GM11168 (cell line): ENCODE results near the gene XPO4.

ENCODE experiments used
- in situ Hi-C: fragments of 300-500 bp; cut with MboI; formaldehyde crosslinking; loops from one replicate; pipeline ENCODE4 v1.12.0; 2022; ENCODE audit warnings: low sequenced_read_pairs; ENCODE audit not compliant: unreplicated experiment

The XPO4 gene

GRCh38 chr13:20902438-20903163, at the start of gene XPO4:
Gene XPO4 (minus strand): TSS chr13:20902746. CDS start chr13:20902738, 8 bp downstream.
- in situ Hi-C loops: loop anchor here (25.0 kb wide), 1 partner anchor 390 kb away; no protein-coding TSS in a partner anchor

DNA sequence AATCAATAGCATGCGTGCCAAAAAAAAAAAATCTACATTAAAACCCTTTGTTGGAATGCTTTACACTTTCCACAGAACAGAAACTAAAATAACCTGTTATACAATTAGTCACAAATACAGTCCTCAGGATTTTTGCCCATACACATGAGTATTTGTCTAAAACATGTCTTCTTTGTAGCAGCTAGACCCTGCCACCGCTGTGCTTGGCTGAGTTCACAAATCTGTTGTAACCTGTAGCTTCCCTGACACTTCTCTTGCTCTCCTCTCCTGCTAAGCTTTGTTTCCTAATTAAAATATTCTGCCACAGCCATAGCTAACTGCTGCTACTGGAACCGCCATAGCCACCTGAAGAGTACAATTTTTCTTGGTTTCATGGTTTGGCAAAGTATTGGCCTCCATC, 45.5 kb upstream of the XPO4 start:
- in situ Hi-C loops: loop anchor here (25.0 kb wide), 1 partner anchor 339 kb away; no protein-coding TSS in a partner anchor

GRCh38 chr13:20945952-20946383, 43.4 kb upstream of the XPO4 start:
- in situ Hi-C loops: loop anchor here (25.0 kb wide), 1 partner anchor 341 kb away; no protein-coding TSS in a partner anchor

DNA sequence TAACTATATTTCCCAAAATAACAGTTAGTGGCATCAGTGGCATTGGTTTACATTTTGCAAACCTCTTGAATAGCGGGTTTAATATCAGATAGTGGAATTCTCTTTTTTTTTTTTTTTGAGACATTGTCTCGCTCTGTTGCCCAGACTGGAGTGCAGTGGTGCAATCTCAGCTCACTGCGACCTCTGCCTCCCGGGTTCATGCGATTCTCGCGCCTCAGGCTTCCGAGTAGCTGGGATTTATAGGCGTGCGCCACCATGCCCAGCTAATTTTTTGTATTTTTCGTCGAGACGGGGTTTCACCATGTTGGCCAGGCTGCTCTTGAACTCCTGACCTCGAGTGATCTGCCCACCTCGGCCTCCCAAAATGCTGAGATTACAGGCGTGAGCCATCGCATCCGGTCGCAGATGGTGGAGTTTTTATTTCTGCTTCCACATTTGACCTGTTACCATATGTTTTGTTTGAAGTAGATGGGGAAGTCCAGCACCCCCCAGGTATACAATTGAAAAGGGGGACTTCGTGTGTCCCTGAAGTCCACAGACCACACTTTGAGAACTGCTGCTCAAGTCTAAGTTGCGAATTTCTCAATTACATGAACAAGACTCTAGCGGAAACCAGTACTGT, 40.5 kb upstream of the XPO4 start:
- in situ Hi-C loops: loop anchor here (5.0 to 25.0 kb wide), 2 partner anchors 344 to 534 kb away; no protein-coding TSS in a partner anchor

- in situ Hi-C loops: loop anchor here (5.0 to 25.0 kb wide), 2 partner anchors 347 to 537 kb away; no protein-coding TSS in a partner anchor
Observed at GRCh38 chr13:20940511-20940910, 38.0 kb upstream of the XPO4 start.

GRCh38 chr13:20940083-20940482, 37.5 kb upstream of the XPO4 start:
- in situ Hi-C loops: loop anchor here (5.0 to 25.0 kb wide), 2 partner anchors 347 to 537 kb away; no protein-coding TSS in a partner anchor

- in situ Hi-C loops: loop anchor here (5.0 to 25.0 kb wide), 2 partner anchors 348 to 538 kb away; no protein-coding TSS in a partner anchor
Observed at GRCh38 chr13:20939662-20940061, 37.1 kb upstream of the XPO4 start.

- in situ Hi-C loops: loop anchor here (25.0 kb wide), 1 partner anchor 349 kb away; no protein-coding TSS in a partner anchor
Observed at GRCh38 chr13:20938302-20938701, 35.8 kb upstream of the XPO4 start.

DNA sequence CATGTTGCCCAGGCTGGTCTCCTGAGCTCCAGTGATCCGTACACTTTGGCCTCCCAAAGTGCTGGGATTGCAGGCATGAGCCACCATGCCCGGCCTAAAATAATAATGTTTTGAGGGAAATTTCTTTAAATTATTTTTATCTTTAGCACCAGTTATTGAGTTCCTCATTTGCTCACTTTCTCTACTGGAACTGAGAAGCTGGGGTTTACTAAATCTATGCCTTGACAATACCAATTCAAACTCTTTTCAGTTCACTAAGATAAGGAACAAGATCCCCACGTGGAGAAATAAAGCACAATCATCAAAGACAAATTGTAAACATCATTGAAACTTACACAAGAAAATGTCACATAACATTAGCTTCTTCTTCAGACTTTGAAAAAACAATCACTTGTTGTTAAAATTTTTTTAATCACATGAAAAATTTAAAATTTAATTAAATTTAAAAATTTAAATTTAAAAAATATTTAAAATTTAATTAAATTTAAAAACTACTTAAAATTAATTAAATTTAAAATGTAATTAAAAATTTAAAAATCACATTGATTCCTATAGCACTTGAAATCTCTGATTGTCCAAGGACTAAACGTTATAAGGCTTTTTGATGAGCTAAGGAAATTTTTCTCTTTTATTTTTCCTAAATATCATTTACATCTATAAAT, 25.2 kb upstream of the XPO4 start:
- in situ Hi-C loops: loop anchor here (10.0 to 25.0 kb wide), 2 partner anchors 213 to 360 kb away; no protein-coding TSS in a partner anchor

GRCh38 chr13:20925395-20925790, 22.8 kb upstream of the XPO4 start:
- in situ Hi-C loops: loop anchor here (10.0 to 25.0 kb wide), 2 partner anchors 211 to 362 kb away; no protein-coding TSS in a partner anchor

GRCh38 chr13:20924758-20925394, 22.3 kb upstream of the XPO4 start:
- in situ Hi-C loops: loop anchor here (10.0 to 25.0 kb wide), 3 partner anchors 210 to 413 kb away; no protein-coding TSS in a partner anchor

DNA sequence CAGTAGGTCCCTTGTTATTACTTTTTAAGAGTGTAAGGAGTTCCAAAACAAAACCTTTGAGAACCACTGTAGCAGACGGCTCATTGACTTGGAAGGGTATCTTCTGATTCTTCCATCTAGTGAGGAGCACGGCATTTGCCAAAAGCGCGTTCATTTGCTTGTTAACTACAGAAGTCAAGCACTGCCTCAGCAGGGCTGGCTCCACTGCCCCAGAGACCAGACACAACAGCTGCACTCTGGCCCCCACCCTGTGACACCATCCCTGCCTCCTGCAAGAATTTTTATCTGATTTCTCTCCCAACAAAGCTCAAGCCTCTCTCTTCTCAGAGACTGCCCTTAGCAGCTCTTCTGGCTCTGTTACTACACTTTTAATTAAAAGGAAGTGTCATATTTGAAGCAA, 20.7 kb upstream of the XPO4 start:
- in situ Hi-C loops: loop anchor here (10.0 to 25.0 kb wide), 2 partner anchors 208 to 411 kb away; no protein-coding TSS in a partner anchor

GRCh38 chr13:20921572-20921971, 19.0 kb upstream of the XPO4 start:
- in situ Hi-C loops: loop anchor here (10.0 to 25.0 kb wide), 2 partner anchors 207 to 409 kb away; no protein-coding TSS in a partner anchor

- in situ Hi-C loops: loop anchor here (25.0 kb wide), 1 partner anchor 403 kb away; no protein-coding TSS in a partner anchor
Observed at GRCh38 chr13:20915676-20916075, 13.1 kb upstream of the XPO4 start.

DNA sequence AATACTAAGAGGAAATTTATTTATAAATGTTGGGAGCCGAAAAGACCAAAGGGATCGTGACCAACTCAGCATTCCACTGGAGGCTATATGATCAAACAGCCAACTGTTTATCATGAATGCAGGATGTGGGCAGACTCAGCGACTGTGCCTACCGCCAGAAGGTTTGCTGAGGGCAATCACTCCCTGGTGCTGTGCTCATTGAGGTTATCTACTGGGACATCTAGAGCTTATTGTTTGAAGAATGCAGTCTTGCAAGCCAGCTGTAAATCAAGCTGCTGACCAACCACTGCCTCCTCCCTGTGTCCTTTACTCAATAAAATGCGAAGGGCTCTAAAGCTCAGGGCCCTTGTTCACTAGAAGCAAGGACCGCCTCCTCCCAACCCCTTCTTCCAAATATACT, 8.5 kb upstream of the XPO4 start:
- in situ Hi-C loops: loop anchor here (25.0 kb wide), 1 partner anchor 399 kb away; no protein-coding TSS in a partner anchor

DNA sequence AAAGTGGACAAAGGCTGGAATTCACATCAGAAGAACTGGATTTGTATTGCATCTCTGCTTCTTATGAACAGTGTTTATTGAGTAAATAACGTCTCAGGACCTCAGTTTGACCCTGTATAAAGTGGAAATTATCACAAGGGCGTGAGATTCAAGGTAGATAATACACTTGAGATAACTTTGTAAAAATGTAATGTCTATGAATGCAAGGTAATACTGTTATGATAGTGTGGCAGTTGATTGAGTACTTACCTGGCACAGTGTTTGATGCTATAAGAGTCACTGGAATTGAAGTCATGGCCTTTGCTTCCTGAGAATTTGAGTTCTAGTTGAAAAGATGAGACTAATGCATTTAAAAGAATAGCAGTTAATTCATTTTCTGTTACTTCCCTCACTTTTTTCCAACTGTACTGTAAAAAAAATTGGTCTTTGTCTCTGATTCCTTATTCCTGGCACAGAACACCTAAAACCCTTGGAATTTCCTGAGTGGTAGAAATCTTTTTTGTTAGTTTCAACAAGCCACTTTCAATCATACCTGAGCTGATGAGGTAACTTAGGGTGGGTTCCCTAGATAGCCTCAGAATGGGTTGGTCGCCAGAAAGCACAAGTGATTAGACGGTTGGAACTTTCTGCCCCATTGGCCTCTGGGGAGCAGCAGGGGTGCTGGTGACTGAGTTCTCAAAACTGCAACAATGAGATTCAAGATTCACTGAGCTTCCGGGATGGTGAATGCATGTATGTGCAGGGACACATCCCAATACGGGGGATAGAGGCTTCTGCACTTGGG, 6.4 kb upstream of the XPO4 start:
- in situ Hi-C loops: loop anchor here (25.0 kb wide), 1 partner anchor 397 kb away; no protein-coding TSS in a partner anchor

GRCh38 chr13:20904908-20905307, 2.4 kb upstream of the XPO4 start:
- in situ Hi-C loops: loop anchor here (25.0 kb wide), 1 partner anchor 393 kb away; no protein-coding TSS in a partner anchor

GRCh38 chr13:20903164-20903475, 574 bp upstream of the XPO4 start:
- in situ Hi-C loops: loop anchor here (25.0 kb wide), 1 partner anchor 391 kb away; no protein-coding TSS in a partner anchor
